AG09309 (cell line): ENCODE results near the gene CHRNA1.

Experiments used
- DNase-seq: peaks from one replicate; pipeline ENCODE4 v3.0.0-alpha.2; 2010; ENCODE audit warnings: low read depth
- H3K4me3 ChIP-seq: 2 replicates; pipeline ENCODE4 v1.5.1; 2011; ENCODE audit warnings: mild to moderate bottlenecking, low read depth, low read length, moderate library complexity; ENCODE audit not compliant: control insufficient read depth
- TF ChIP-seq, protein P1 (sequence below): IDR thresholded peaks from 2 replicates; pipeline ENCODE4 v1.5.1; 2011; ENCODE audit warnings: mild to moderate bottlenecking, low read depth, low read length, inconsistent platforms; ENCODE audit not compliant: insufficient read depth, control insufficient read depth; ENCODE audit errors: missing control alignments

CHRNA1 gene

DNA sequence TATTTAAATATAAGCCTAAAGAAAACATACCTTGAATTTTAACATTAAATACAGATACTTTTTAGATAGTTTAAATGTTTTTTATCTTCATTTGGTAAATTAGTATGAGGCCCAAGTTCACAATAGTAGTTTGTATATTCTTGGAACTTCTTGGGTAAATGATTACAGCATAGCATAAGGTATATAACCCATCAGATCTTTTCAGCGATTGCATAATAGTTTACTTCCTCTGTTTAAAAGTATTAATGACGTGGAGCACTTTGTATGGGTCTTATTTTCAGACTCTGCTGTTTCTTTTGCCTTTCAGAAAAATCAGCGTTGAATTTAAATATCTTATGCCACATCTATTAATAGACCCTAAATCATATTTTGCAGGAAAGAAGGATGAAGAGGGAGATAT, 60.2 kb downstream of the CHRNA1 start:
- no peak overlapping the region for H3K4me3 ChIP-seq
- TF ChIP-seq, protein P1, sequence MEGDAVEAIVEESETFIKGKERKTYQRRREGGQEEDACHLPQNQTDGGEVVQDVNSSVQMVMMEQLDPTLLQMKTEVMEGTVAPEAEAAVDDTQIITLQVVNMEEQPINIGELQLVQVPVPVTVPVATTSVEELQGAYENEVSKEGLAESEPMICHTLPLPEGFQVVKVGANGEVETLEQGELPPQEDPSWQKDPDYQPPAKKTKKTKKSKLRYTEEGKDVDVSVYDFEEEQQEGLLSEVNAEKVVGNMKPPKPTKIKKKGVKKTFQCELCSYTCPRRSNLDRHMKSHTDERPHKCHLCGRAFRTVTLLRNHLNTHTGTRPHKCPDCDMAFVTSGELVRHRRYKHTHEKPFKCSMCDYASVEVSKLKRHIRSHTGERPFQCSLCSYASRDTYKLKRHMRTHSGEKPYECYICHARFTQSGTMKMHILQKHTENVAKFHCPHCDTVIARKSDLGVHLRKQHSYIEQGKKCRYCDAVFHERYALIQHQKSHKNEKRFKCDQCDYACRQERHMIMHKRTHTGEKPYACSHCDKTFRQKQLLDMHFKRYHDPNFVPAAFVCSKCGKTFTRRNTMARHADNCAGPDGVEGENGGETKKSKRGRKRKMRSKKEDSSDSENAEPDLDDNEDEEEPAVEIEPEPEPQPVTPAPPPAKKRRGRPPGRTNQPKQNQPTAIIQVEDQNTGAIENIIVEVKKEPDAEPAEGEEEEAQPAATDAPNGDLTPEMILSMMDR = no peak
- DNase-seq = no peak

DNA sequence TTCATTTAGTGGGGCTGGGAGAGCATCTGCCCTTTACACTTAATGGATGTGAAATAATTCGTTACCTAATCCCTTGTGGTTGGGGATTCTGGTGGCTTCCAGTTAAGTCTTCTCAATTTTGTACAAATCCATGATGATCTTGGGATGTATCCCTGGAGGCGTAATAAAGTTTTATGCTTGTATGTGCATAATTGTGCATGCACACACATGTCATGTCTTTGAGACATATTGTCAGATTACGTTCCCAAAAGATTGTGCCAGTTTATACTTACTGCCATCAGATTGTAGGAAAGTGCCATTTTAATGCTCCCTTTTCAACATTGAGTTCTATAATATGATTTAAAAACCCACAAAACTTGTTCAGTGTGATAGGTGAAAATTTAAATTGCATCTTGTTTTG, 60.8 kb downstream of the CHRNA1 start:
- H3K4me3 ChIP-seq = no peak overlapping the region
- TF ChIP-seq, protein P1 = no peak
- no peak for DNase-seq

DNA sequence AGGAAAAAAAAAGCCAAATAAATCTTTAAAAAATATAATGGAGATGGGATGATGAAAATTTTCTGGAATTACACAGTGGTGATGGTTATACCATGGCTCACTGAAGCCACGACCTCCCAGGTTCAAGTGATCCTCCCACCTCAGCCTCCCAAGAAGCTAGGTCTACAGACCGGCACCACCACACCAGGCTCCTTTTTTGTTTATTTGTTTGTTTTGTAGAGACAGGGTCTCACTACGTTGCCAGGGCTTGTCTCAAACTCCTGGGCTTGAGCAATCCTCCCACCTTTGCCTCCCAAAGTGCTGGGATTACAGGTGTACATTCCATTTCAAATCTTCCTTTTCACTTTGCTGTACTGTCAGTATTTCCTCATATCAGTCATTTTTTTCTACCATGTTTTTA, 61.7 kb downstream of the CHRNA1 start:
- no peak for DNase-seq
- no peak overlapping the region for H3K4me3 ChIP-seq
- TF ChIP-seq, protein P1 = no peak

DNA sequence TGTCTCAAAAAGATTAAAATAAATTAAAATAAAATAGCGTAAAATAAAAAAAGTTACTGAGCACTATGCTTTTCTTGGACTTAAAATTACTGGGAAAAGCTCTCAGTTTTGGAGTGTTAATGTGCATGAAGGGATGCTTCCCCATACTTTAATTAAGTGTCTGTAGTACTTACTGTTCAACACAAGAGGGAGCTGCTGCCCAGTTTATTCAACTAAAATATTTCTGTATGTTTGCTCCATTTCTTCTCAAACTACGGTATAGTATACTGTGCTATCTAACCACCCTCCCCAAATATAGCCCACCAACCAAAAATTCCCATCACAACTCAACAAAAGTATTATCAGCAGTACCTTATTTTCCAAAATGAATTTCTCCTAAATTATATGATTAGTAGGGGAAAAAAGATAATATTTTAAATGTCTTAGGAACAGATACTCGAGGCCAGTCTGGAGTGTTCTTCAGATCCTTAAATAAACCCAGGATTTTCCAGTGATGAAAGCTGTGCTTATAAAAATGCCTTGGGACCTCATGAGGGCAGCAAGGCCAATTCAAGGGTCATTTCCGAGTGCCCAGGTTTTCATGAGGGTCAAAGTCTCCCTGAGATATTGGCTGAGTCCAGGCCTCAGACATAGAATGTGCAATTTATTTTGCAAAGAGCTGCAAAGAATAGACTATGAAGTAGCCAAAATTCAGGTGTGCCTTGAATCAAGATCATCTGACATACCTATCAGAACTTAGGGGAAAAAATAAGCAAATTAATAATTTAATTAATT, 64.1 kb downstream of the CHRNA1 start:
- no peak for DNase-seq
- no peak overlapping the region for H3K4me3 ChIP-seq
- TF ChIP-seq, protein P1 = peak; percentile 49
